Measurements from ENCODE around the gene ABCA1. TPM values are rescaled to one million over a fixed set of nuclear protein-coding genes. Genes with fewer than 3 reads are reported as not detected.

The ABCA1 gene
- total RNA-seq, 1 donor from 2014 or later = 20.8 TPM

DNA sequence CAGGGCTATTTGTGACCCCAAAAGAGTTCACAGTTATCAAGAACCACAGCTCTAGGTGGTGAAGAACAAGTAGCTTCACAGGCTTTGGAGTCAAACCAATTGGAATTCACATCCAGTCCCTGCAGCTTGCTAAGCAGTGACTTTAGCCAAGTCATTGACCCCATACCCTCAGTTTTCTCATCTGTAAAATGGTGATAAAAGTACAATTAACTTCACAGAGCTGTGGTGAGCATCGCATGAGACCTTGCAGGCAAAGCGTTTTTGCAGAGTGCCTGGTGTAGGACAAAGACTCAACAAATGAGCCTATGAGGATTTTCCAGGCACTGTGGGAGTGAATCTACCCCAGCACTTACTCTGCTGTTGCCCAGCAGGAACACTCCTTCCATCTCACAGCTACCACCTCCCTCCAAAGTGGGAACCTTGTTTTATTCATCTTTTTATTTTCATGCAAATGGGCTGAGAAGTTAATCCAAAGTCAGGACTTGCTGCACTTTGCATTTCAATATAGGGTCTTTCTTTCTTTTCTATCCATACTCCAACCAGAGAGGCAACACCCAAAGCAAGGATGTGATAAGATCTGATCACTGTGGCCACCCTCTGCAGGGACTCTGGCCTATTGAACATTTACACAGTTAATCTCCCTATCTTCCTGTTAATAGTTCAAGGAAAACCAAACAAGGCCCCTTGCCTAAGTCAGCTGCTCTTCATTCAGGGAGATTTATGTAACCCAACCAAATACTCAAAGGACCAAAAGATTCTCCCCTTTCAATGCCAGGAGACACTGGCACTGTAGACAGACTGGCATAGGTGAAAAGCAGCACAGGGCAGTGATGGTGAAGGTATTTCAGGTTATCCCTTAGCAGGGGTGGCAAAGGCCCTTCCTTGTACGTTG lies 41.9 kb downstream of the ABCA1 start:
- H3K9me3 Mint-ChIP-seq = no peaks in the 10 kb centered on the region
- H3K36me3 Mint-ChIP-seq = peaks cover 14% of the 10 kb centered on the region
- H3K27ac Mint-ChIP-seq = no peak overlapping the region
- no peaks in the 10 kb centered on the region for H3K27me3 Mint-ChIP-seq
- peaks cover 34% of the 10 kb centered on the region for H3K4me1 Mint-ChIP-seq (ENCODE audit: unreplicated experiment)
- DNase-seq (ENCODE audit: extremely low spot score, unreplicated experiment) = no peak
- TF ChIP-seq, protein P1, sequence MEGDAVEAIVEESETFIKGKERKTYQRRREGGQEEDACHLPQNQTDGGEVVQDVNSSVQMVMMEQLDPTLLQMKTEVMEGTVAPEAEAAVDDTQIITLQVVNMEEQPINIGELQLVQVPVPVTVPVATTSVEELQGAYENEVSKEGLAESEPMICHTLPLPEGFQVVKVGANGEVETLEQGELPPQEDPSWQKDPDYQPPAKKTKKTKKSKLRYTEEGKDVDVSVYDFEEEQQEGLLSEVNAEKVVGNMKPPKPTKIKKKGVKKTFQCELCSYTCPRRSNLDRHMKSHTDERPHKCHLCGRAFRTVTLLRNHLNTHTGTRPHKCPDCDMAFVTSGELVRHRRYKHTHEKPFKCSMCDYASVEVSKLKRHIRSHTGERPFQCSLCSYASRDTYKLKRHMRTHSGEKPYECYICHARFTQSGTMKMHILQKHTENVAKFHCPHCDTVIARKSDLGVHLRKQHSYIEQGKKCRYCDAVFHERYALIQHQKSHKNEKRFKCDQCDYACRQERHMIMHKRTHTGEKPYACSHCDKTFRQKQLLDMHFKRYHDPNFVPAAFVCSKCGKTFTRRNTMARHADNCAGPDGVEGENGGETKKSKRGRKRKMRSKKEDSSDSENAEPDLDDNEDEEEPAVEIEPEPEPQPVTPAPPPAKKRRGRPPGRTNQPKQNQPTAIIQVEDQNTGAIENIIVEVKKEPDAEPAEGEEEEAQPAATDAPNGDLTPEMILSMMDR (conservative IDR thresholded peaks at IDR 0.05) = no peak
- H3K4me3 Mint-ChIP-seq = no peak overlapping the region

DNA sequence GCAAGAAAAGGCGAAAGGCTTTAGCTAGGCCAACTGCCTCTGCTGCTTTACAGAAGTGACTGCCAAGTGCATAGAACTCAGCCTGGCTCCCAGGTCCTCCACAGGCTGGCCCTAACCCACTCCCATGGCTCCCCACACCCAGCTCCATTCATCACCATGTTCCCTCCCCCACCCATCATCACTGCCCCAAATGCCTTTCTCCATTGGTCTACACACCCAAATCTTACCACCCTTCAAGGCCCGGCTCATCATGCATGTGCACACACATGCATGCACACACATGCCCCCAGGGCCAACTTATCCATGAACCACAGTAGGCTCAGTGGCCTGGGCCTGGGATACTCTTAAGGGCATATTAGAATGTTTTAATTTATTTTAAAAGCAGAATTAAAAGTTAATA lies 44.8 kb downstream of the ABCA1 start:
- no peak for DNase-seq (ENCODE audit: extremely low spot score, unreplicated experiment)
- Mint-ChIP-seq H3K4me3 (no peak overlapping the region), H3K9me3 (no peaks in the 10 kb centered on the region), H3K36me3 (peaks cover 22% of the 10 kb centered on the region), H3K27ac (no peak overlapping the region), H3K27me3 (no peaks in the 10 kb centered on the region), H3K4me1 (ENCODE audit: unreplicated experiment) (peaks cover 24% of the 10 kb centered on the region)
- TF ChIP-seq, protein P1 (conservative IDR thresholded peaks at IDR 0.05) = no peak

DNA sequence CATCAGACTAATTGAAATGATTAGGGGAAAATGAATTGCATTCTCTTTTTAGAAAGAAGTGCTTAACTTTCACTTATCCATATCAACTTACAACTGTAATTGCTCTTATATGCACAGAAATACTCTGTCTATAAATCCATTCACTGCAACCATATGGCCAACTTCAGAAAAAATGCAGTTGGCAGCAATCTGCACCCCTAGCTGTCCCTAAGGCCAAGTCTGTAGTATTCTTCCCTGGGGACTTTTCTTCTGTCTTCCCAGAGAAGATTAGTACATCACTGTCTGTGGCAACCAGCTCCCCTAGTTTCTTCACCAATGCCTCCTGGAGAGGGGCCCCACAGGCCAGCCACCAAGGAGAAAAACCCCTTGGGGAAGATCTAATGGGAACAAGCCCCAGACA lies 45.4 kb downstream of the ABCA1 start:
- H3K27me3 Mint-ChIP-seq = no peaks in the 10 kb centered on the region
- H3K27ac Mint-ChIP-seq = no peak overlapping the region
- no peak overlapping the region for H3K4me3 Mint-ChIP-seq
- peaks cover 22% of the 10 kb centered on the region for H3K36me3 Mint-ChIP-seq
- peaks cover 24% of the 10 kb centered on the region for H3K4me1 Mint-ChIP-seq (ENCODE audit: unreplicated experiment)
- TF ChIP-seq, protein P1 (conservative IDR thresholded peaks at IDR 0.05) = no peak
- DNase-seq (ENCODE audit: extremely low spot score, unreplicated experiment) = no peak
- no peaks in the 10 kb centered on the region for H3K9me3 Mint-ChIP-seq

DNA sequence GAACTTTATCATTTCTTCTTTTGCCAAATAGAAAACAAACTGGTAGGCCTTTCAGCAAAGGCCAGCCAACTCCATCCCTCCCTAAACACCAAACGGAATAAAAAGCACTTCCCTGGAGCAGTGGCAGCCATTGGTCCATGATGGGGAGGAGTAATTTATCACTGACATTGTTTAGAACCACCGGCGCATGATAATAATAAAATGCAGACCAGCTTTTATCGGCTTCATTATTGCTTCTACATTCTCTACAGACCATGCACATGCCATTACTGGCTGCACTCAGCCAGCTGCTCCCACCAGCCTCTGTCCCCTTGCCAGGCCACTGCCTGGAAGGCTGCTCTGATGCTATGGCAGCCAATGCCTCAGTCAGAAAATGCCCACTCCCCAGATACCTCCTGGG lies 45.9 kb downstream of the ABCA1 start:
- Mint-ChIP-seq H3K4me3 (no peak overlapping the region), H3K36me3 (peaks cover 22% of the 10 kb centered on the region), H3K27me3 (no peaks in the 10 kb centered on the region), H3K27ac (no peak overlapping the region), H3K9me3 (no peaks in the 10 kb centered on the region), H3K4me1 (ENCODE audit: unreplicated experiment) (peaks cover 24% of the 10 kb centered on the region)
- TF ChIP-seq, protein P1 (conservative IDR thresholded peaks at IDR 0.05) = no peak
- no peak for DNase-seq (ENCODE audit: extremely low spot score, unreplicated experiment)

DNA sequence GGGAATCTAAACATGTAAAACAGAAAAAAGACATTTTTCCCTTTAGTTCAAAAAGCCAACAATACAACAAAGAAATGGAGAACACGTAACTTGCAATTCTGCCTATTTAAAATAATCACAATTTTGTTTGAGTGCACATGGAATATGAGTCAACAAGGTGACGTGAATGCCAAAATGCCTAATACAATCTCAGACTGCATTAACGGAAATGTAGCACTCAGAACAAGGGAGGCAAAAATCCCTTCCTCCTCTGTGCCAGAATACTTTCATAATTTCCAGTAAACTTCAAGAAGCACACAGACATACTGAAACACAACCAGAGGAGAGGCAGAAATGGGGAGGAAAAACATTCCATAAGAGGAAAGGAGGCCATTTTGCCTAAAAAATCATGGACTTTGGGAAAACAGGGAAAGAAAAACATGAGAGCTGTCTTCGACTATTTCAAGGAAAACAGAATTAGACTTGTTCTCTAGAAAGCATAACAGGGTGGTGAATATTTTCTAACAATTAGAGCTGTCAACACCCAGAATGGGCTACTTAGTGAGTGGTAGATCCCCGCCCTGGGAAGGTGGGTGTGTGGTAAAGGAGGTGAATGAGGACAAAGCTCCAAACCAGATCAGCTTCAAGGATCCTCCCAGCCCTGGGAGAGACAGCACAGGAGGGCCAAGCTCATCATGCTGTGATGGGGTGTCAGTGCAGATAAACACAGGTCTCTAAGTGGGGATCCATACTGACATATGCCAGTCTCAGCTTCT lies 48.2 kb downstream of the ABCA1 start:
- Mint-ChIP-seq H3K9me3 (no peaks in the 10 kb centered on the region), H3K27ac (no peak overlapping the region), H3K4me3 (no peak overlapping the region), H3K27me3 (no peaks in the 10 kb centered on the region), H3K4me1 (ENCODE audit: unreplicated experiment) (peaks cover 15% of the 10 kb centered on the region), H3K36me3 (peaks cover 14% of the 10 kb centered on the region)
- DNase-seq (ENCODE audit: extremely low spot score, unreplicated experiment) = no peak
- TF ChIP-seq, protein P1 (conservative IDR thresholded peaks at IDR 0.05) = no peak
